Left lung (tissue), 8 donors: Measurements from ENCODE around the gene OMP. TPM values are rescaled to one million over a fixed set of nuclear protein-coding genes. Genes with fewer than 3 reads are reported as not detected.

ENCODE experiments used
- polyA plus RNA-seq, 6 donors: library from polyadenylated mRNA; unstranded; fragments of 120-200 nt; gene quantifications; one replicate each; pipeline ENCODE4 v1.2.1, GENCODE V29; 2013; ENCODE audit not compliant: insufficient read length in 6 of 6
- total RNA-seq, 2 donors: library from RNA; stranded (reverse); fragmentation: NEBNext Ultra II Directional; extraction: Animal tissue kit (Norgen Biotek cat#: 25700); gene quantifications; one replicate each; pipeline ENCODE4 v1.2.1, GENCODE V29; 2021
- donor health status: DM: no; HTN: yes; CAD: no.
- donor health status: DM: no; HTN: no; CAD: no.

The OMP gene
- total and polyA plus RNA-seq, 8 donors: 0.34 to 0.46 (median 0.40) TPM; not detected in 4

Other genes with a start within 250 kb of the OMP start
- gene ACER3, start 241.9 kb upstream of the OMP start, total RNA-seq: 10 to 100 TPM; 27.5 to 46.5 TPM
- 10 to 100 TPM; 17.5 to 26.6 (median 22.5) TPM for gene ACER3, start 241.9 kb upstream of the OMP start, polyA plus RNA-seq
- under 1 TPM in 1 of 2 donors, not detected in 1; 0.60 TPM for gene B3GNT6, start 68.4 kb upstream of the OMP start, total RNA-seq
- 1 to 10 TPM in 5 of 6 donors, under 1 TPM in 1; 0.87 to 4.0 (median 2.1) TPM for gene B3GNT6, start 68.4 kb upstream of the OMP start, polyA plus RNA-seq
- gene CAPN5, start 35.9 kb upstream of the OMP start, total RNA-seq: 10 to 100 TPM; 11.7 to 13.2 TPM
- 10 to 100 TPM; 22.9 to 32.9 (median 25.7) TPM for gene CAPN5, start 35.9 kb upstream of the OMP start, polyA plus RNA-seq
- 10 to 100 TPM in 1 of 2 donors, 1 to 10 TPM in 1; 4.8 to 13.5 TPM for gene MYO7A, start 25.4 kb downstream of the OMP start, total RNA-seq
- gene MYO7A, start 25.4 kb downstream of the OMP start, polyA plus RNA-seq: 1 to 10 TPM; 5.2 to 6.5 (median 5.8) TPM
- gene GDPD4, start 198.8 kb downstream of the OMP start, total RNA-seq: not detected
- under 1 TPM; 0.34 to 0.78 (median 0.55) TPM for gene GDPD4, start 198.8 kb downstream of the OMP start, polyA plus RNA-seq